HEK293 (cell line): Measurements from ENCODE around the gene PDLIM5.

Experiments
- CTCF ChIA-PET: fragments of 350-600 bp; formaldehyde crosslinking; extraction: SDS; loops from one replicate; lab custom pipeline; 2021; ENCODE audit warnings: antibody characterized with exemption; lab: Yijun Ruan, JAX
- POLR2A ChIA-PET: fragments of 300-600 bp; formaldehyde crosslinking; extraction: SDS; loops from one replicate; lab custom pipeline; 2020; ENCODE audit warnings: antibody characterized with exemption, inconsistent platforms; lab: Yijun Ruan, JAX
- H3K27ac ChIP-seq: fragments of 200-500 bp; sonication (Bioruptor generic); 2 replicates; pipeline ENCODE4 v1.5.1; 2014; ENCODE audit warnings: low read depth, low read length, control low read depth, inconsistent platforms; ENCODE audit errors: extremely low read depth
- H3K36me3 ChIP-seq, 2 experiments: fragments of 200-500 bp in 1 of 2; sonication (Bioruptor generic) in 1 of 2; 1 replicate in 1 of 2; 2 replicates in 1 of 2; pipeline ENCODE4 v1.5.1; 2014 to 2017; ENCODE audit warnings: inconsistent platforms in 2 of 2, low read length in 2 of 2; ENCODE audit not compliant: control insufficient read depth in 2 of 2, insufficient read depth in 1 of 2
- H3K4me1 ChIP-seq: fragments of 200-500 bp; sonication (Bioruptor generic); 2 replicates; pipeline ENCODE4 v1.5.1; 2014; ENCODE audit warnings: mild to moderate bottlenecking, low read length, inconsistent platforms; ENCODE audit not compliant: control insufficient read depth, insufficient read depth
- H3K4me3 ChIP-seq: 2 replicates; pipeline ENCODE4 v1.5.1; 2011; ENCODE audit warnings: low read depth, mild to moderate bottlenecking, control low read depth, low read length, moderate library complexity
- H3K9me3 ChIP-seq: fragments of 200-500 bp; sonication (Bioruptor generic); 2 replicates; pipeline ENCODE4 v1.5.1; 2014; ENCODE audit warnings: low read depth, low read length, inconsistent platforms; ENCODE audit not compliant: control insufficient read depth, insufficient read depth
- BCL11B ChIP-seq: fragments of 450-650 bp; formaldehyde crosslinking; IDR thresholded peaks from 2 replicates; pipeline ENCODE4 v1.5.1; 2016; ENCODE audit warnings: low read depth, missing biosample characterization, missing genetic modification characterization
- ELK4 ChIP-seq: IDR thresholded peaks from 2 replicates; pipeline ENCODE4 v1.6.1; 2011; ENCODE audit warnings: mild to moderate bottlenecking, low read depth, low read length, borderline replicate concordance
- GFI1B ChIP-seq: fragments of 450-650 bp; formaldehyde crosslinking; IDR thresholded peaks from 2 replicates; pipeline ENCODE4 v1.5.1; 2016; ENCODE audit warnings: missing biosample characterization, missing genetic modification characterization
- HOXC10 ChIP-seq: sonication (generic); formaldehyde crosslinking; IDR thresholded peaks from 2 replicates; pipeline ENCODE4 v1.8.1; 2023; ENCODE audit warnings: mild to moderate bottlenecking, missing genetic modification reagents
- MYNN ChIP-seq: fragments of 450-650 bp; formaldehyde crosslinking; IDR thresholded peaks from 2 replicates; pipeline ENCODE4 v1.5.1; 2016; ENCODE audit warnings: missing biosample characterization, missing genetic modification characterization, borderline replicate concordance
- PRDM6 ChIP-seq: fragments of 450-650 bp; formaldehyde crosslinking; IDR thresholded peaks from 2 replicates; pipeline ENCODE4 v1.5.1; 2017; ENCODE audit warnings: missing biosample characterization, missing genetic modification characterization
- YY2 ChIP-seq: fragments of 450-650 bp; formaldehyde crosslinking; IDR thresholded peaks from 2 replicates; pipeline ENCODE4 v1.5.1; 2016; ENCODE audit warnings: missing biosample characterization, missing genetic modification characterization
- ZBTB10 ChIP-seq: fragments of 450-650 bp; formaldehyde crosslinking; IDR thresholded peaks from 2 replicates; pipeline ENCODE4 v1.5.1; 2016; ENCODE audit warnings: missing biosample characterization, missing genetic modification characterization
- ZBTB6 ChIP-seq: fragments of 450-650 bp; formaldehyde crosslinking; IDR thresholded peaks from 2 replicates; pipeline ENCODE4 v1.5.1; 2017; ENCODE audit warnings: missing biosample characterization, missing genetic modification characterization
- ZNF132 ChIP-seq: fragments of 450-650 bp; formaldehyde crosslinking; IDR thresholded peaks from 2 replicates; pipeline ENCODE4 v1.5.1; 2017; ENCODE audit warnings: missing biosample characterization, missing genetic modification characterization, borderline replicate concordance
- ZNF140 ChIP-seq: fragments of 450-650 bp; formaldehyde crosslinking; IDR thresholded peaks from 2 replicates; pipeline ENCODE4 v1.5.1; 2016; ENCODE audit warnings: missing biosample characterization, missing genetic modification characterization
- ZNF174 ChIP-seq: fragments of 450-650 bp; formaldehyde crosslinking; IDR thresholded peaks from 2 replicates; pipeline ENCODE4 v1.5.0; 2017; ENCODE audit warnings: missing biosample characterization, mild to moderate bottlenecking, missing genetic modification characterization
- ZNF175 ChIP-seq: fragments of 450-650 bp; formaldehyde crosslinking; IDR thresholded peaks from 2 replicates; pipeline ENCODE4 v1.5.1; 2016; ENCODE audit warnings: missing biosample characterization, missing genetic modification characterization
- ZNF18 ChIP-seq: fragments of 450-650 bp; formaldehyde crosslinking; IDR thresholded peaks from 2 replicates; pipeline ENCODE4 v1.5.1; 2016; ENCODE audit warnings: missing biosample characterization, missing genetic modification characterization
- ZNF362 ChIP-seq: fragments of 450-650 bp; formaldehyde crosslinking; IDR thresholded peaks from 2 replicates; pipeline ENCODE4 v1.5.1; 2016; ENCODE audit warnings: missing biosample characterization, missing genetic modification characterization
- ZNF366 ChIP-seq: fragments of 450-650 bp; formaldehyde crosslinking; conservative IDR thresholded peaks from 2 replicates; pipeline ENCODE4 v1.5.1; 2016; ENCODE audit warnings: missing biosample characterization, missing genetic modification characterization
- ZNF518A ChIP-seq: fragments of 450-650 bp; formaldehyde crosslinking; conservative IDR thresholded peaks from 2 replicates; pipeline ENCODE4 v1.5.1; 2016; ENCODE audit warnings: low read depth, missing biosample characterization, missing genetic modification characterization
- ZNF549 ChIP-seq: fragments of 450-650 bp; IDR thresholded peaks from 2 replicates; pipeline ENCODE4 v1.5.1; 2018; ENCODE audit warnings: missing biosample characterization, missing genetic modification characterization, mild to moderate bottlenecking, inconsistent platforms, moderate library complexity
- ZNF623 ChIP-seq: fragments of 450-650 bp; formaldehyde crosslinking; IDR thresholded peaks from 2 replicates; pipeline ENCODE4 v1.5.1; 2016; ENCODE audit warnings: missing biosample characterization, missing genetic modification characterization

PDLIM5 gene

GRCh38 chr4:94461506-94461905 lies 9.8 kb downstream of the PDLIM5 start:
- peaks cover 0 to 4% of the 10 kb centered on the region in 2 experiments; a peak in 1 of 3 replicates for H3K36me3 ChIP-seq
- ChIA-PET CTCF (interaction anchor here (0.6 kb wide), 1 partner anchor 564 kb away, joined by 3 read pairs; no protein-coding TSS in a partner anchor), POLR2A (no interaction called here)
- H3K27ac ChIP-seq = no peak overlapping the region
- H3K9me3 ChIP-seq = no peaks in the 10 kb centered on the region
- peaks cover 6% of the 10 kb centered on the region; the same call in 1 of the 2 replicates for H3K4me1 ChIP-seq
- no peak for TF ChIP-seq ZNF18 (tag by site-specific recombination)
- TF ChIP-seq PRDM6 = peak; percentile 63
- TF ChIP-seq ELK4 = no peak
- no peak for TF ChIP-seq ZNF132 (tag by site-specific recombination)
- no peak overlapping the region for H3K4me3 ChIP-seq

GRCh38 chr4:94462572-94462971 lies 10.8 kb downstream of the PDLIM5 start:
- Histone ChIP-seq H3K4me1 (peaks cover 6% of the 10 kb centered on the region; the same call in 1 of the 2 replicates), H3K4me3 (no peak overlapping the region), H3K36me3 (no peaks in the 10 kb centered on the region), H3K9me3 (no peaks in the 10 kb centered on the region), H3K27ac (no peak overlapping the region)
- POLR2A ChIA-PET = interaction anchor here (0.9 kb wide), 1 partner anchor 9 kb away, joined by 3 read pairs; no protein-coding TSS in a partner anchor
- no peak for TF ChIP-seq HOXC10
- no peak for TF ChIP-seq ZNF362
- no peak for TF ChIP-seq ZNF623
- no peak for TF ChIP-seq ZBTB6 (tag by site-specific recombination)
- TF ChIP-seq ZBTB10 = no peak
- TF ChIP-seq BCL11B (tag by site-specific recombination) = no peak
- no peak for TF ChIP-seq ZNF366 (tag by site-specific recombination)
- TF ChIP-seq ZNF549 (tag by site-specific recombination) = no peak
- no peak for TF ChIP-seq ZNF175
- TF ChIP-seq MYNN = no peak
- no peak for TF ChIP-seq ZNF140 (tag by site-specific recombination)
- TF ChIP-seq YY2 (tag by site-specific recombination) = no peak
- TF ChIP-seq ZNF174 = no peak
- TF ChIP-seq ZNF518A = no peak
- TF ChIP-seq GFI1B (tag by site-specific recombination) = no peak
- CTCF ChIA-PET = no interaction called here
